Lower lobe of right lung (tissue), 2 donors: Measurements from ENCODE around the gene PCDHGC3. TPM values are rescaled to one million over a fixed set of nuclear protein-coding genes. Genes with fewer than 3 reads are reported as not detected.

Experiments
- ATAC-seq, 2 donors: fragments of 200-7000 bp; cut with Tn5 transposase; one replicate each; pipeline ENCODE4 v1.9.1; 2020 to 2022; ENCODE audit warnings: mild to moderate bottlenecking in 2 of 2, moderate library complexity in 2 of 2
- DNase-seq: peaks from one replicate; pipeline ENCODE4 v3.0.0-alpha.2; 2020
- H3K27ac ChIP-seq: fragments of 200-600 bp; one replicate; pipeline ENCODE4 v1.8.0; 2022
- H3K27me3 ChIP-seq: fragments of 200-600 bp; one replicate; pipeline ENCODE4 v1.8.0; 2022; ENCODE audit warnings: low read depth
- H3K36me3 ChIP-seq: fragments of 200-600 bp; one replicate; pipeline ENCODE4 v1.8.0; 2022; ENCODE audit warnings: mild to moderate bottlenecking
- H3K4me1 ChIP-seq: fragments of 200-600 bp; one replicate; pipeline ENCODE4 v1.8.0; 2022
- H3K4me3 ChIP-seq: fragments of 200-600 bp; one replicate; pipeline ENCODE4 v1.8.0; 2022; ENCODE audit warnings: mild to moderate bottlenecking
- H3K9me3 ChIP-seq: fragments of 200-600 bp; one replicate; pipeline ENCODE4 v1.8.0; 2022
- intact Hi-C: fragments of 100-400 bp; cut with DNase I; formaldehyde crosslinking; loops from one replicate; pipeline ENCODE4 v1.11.0; 2022
- total RNA-seq: library from RNA; stranded (reverse); fragmentation: NEBNext Ultra II Directional; extraction: Animal tissue kit (Norgen Biotek cat#: 25700); gene quantifications from one replicate; pipeline ENCODE4 v1.2.1, GENCODE V29; 2021
- TF ChIP-seq, protein P1 (sequence below): fragments of 200-600 bp; IDR thresholded peaks from one replicate; pipeline ENCODE4 v1.8.0; 2022; ENCODE audit warnings: antibody characterized with exemption, mild to moderate bottlenecking
- donor health status: DM: no; HTN: yes; CAD: no; lungs with severe emphysema.

PCDHGC3 gene
- total RNA-seq, 1 donor from 2014 or later = 82.4 TPM

- DNase-seq = no peak
- no peaks in the 10 kb centered on the region for H3K9me3 ChIP-seq
- H3K27me3 ChIP-seq = no peaks in the 10 kb centered on the region
- H3K4me3 ChIP-seq = no peak overlapping the region
- TF ChIP-seq, protein P1, sequence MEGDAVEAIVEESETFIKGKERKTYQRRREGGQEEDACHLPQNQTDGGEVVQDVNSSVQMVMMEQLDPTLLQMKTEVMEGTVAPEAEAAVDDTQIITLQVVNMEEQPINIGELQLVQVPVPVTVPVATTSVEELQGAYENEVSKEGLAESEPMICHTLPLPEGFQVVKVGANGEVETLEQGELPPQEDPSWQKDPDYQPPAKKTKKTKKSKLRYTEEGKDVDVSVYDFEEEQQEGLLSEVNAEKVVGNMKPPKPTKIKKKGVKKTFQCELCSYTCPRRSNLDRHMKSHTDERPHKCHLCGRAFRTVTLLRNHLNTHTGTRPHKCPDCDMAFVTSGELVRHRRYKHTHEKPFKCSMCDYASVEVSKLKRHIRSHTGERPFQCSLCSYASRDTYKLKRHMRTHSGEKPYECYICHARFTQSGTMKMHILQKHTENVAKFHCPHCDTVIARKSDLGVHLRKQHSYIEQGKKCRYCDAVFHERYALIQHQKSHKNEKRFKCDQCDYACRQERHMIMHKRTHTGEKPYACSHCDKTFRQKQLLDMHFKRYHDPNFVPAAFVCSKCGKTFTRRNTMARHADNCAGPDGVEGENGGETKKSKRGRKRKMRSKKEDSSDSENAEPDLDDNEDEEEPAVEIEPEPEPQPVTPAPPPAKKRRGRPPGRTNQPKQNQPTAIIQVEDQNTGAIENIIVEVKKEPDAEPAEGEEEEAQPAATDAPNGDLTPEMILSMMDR = no peak
- ATAC-seq = no peak
- H3K27ac ChIP-seq = peak overlapping the region; percentile 72
- intact Hi-C loops = no loop called here
- H3K4me1 ChIP-seq = peaks cover 73% of the 10 kb centered on the region
- H3K36me3 ChIP-seq = peaks cover 81% of the 10 kb centered on the region
Measured at GRCh38 chr5:141523991-141524390, 48.2 kb downstream of the PCDHGC3 start.

DNA sequence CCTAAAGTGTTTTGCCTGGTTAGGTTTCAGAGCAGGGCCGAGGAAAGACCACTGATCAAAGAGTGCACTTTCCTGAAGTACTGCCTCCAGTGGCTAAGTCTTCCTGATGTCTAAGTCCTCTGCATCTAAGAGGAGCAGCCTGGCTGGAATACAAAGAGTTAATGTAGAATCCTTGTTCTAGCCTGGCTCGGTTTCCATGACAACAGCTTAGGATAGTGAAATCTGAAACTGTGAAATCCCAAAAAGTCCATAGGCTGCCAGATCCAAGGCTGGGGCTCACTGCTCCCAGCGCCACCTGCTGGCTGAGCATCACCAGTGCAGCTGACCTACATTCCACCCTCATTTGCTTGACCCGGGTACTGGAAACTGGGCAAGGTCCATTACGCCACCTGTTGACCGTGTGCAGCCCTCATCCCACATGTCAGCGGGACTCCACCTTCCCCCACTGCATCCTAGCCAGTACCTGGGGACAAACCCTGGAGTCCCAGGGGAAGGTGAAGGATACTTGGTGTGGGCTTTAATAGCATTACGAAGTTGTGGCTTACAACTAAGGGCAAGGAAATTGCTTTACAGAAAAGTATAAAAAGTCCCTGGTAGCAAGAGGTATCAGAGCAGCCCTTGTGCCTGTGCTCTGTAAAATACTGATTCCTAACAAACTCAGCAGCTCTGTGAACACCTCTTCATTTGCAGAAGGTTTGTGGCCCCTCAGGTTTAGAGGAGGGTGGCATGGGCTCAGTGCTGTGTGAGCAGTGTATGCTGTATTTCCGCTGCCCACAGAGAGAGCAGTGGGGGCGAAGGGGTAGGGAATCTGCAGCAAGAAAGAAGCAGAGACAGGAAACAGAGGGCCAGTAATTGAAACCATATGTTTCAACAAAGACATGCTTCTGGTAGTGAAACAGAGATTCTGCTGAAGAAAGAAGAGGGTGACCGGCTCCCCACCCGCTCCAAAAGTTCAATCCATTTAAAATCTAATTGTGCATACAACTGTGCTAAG lies 49.1 kb downstream of the PCDHGC3 start:
- H3K4me3 ChIP-seq = no peak overlapping the region
- TF ChIP-seq, protein P1 = peak; percentile 99
- H3K9me3 ChIP-seq = no peaks in the 10 kb centered on the region
- H3K27me3 ChIP-seq = no peaks in the 10 kb centered on the region
- intact Hi-C loops = no loop called here
- ATAC-seq (peak; percentile 88 to 96), DNase-seq (peak; percentile 87)
- peaks cover 81% of the 10 kb centered on the region for H3K36me3 ChIP-seq
- peaks cover 73% of the 10 kb centered on the region for H3K4me1 ChIP-seq
- H3K27ac ChIP-seq = peak overlapping the region; percentile 72

DNA sequence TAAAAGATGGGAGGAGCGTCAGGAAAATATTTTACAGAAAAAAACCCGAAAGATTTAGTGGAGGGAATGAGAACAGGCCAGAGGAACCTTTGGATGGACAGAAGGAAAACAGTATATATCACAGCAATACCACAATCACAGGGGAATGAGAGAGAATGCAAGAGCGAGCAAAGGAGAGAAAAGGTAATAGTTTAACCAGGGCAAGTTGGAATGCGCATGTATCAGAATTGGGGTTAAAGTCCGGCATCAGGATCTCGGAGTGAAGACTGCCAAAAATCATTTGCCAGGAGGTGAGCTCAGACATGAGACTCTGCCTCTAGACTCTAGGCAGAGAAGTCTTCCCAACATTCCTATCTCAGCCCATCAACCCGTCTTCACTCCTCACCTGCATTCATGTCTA lies 49.9 kb downstream of the PCDHGC3 start:
- DNase-seq (no peak), ATAC-seq (no peak)
- peak overlapping the region; percentile 72 for H3K27ac ChIP-seq
- no peaks in the 10 kb centered on the region for H3K9me3 ChIP-seq
- no peaks in the 10 kb centered on the region for H3K27me3 ChIP-seq
- TF ChIP-seq, protein P1 = no peak
- intact Hi-C loops = no loop called here
- H3K36me3 ChIP-seq = peaks cover 80% of the 10 kb centered on the region
- H3K4me3 ChIP-seq = no peak overlapping the region
- peaks cover 66% of the 10 kb centered on the region for H3K4me1 ChIP-seq

DNA sequence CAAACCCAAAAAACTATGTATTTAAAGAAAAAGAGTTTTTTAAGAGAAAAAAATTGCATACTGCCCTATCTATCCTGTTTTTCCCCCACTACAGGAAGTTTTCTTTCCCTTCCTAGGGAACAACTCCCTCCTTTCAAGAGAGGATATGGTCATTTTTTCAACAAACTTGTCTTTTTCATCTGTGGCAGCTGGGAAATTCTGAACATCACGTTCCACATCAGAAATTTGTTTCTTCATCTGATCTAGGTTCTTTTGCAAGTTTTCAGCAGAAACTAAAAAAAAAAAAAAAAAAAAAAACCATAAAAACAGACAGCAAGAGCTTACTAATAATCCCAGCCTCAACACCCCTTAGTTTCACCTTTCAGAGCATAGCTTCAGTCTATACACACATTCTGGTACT lies 51.7 kb downstream of the PCDHGC3 start:
- no peaks in the 10 kb centered on the region for H3K27me3 ChIP-seq
- DNase-seq (no peak), ATAC-seq (no peak)
- no peaks in the 10 kb centered on the region for H3K9me3 ChIP-seq
- H3K4me1 ChIP-seq = peaks cover 49% of the 10 kb centered on the region
- H3K36me3 ChIP-seq = peaks cover 85% of the 10 kb centered on the region
- H3K4me3 ChIP-seq = no peak overlapping the region
- TF ChIP-seq, protein P1 = no peak
- peak overlapping the region; percentile 73 for H3K27ac ChIP-seq
- intact Hi-C loops = no loop called here

Other genes with a start within 250 kb of the PCDHGC3 start
- 2.8 TPM for gene PCDHB15, start 230.6 kb upstream of the PCDHGC3 start, total RNA-seq
- 0.71 TPM for gene SLC25A2, start 171.9 kb upstream of the PCDHGC3 start, total RNA-seq
- 65.0 TPM for gene TAF7, start 155.2 kb upstream of the PCDHGC3 start, total RNA-seq
- gene PCDHGA1, start 145.5 kb upstream of the PCDHGC3 start, total RNA-seq = 0.53 TPM
- 2.7 TPM for gene PCDHGA2, start 137.2 kb upstream of the PCDHGC3 start, total RNA-seq
- gene PCDHGA3, start 132.1 kb upstream of the PCDHGC3 start, total RNA-seq = 1.8 TPM
- 1.8 TPM for gene PCDHGB1, start 125.9 kb upstream of the PCDHGC3 start, total RNA-seq
- 3.1 TPM for gene PCDHGA4, start 120.9 kb upstream of the PCDHGC3 start, total RNA-seq
- gene PCDHGB2, start 116.0 kb upstream of the PCDHGC3 start, total RNA-seq = 3.7 TPM
- 2.8 TPM for gene PCDHGA5, start 111.8 kb upstream of the PCDHGC3 start, total RNA-seq
- 2.2 TPM for gene PCDHGB3, start 105.7 kb upstream of the PCDHGC3 start, total RNA-seq
- 3.2 TPM for gene PCDHGA6, start 102.1 kb upstream of the PCDHGC3 start, total RNA-seq
- gene PCDHGA7, start 93.2 kb upstream of the PCDHGC3 start, total RNA-seq = 1.9 TPM
- gene PCDHGB4, start 88.3 kb upstream of the PCDHGC3 start, total RNA-seq = 5.3 TPM
- 1.5 TPM for gene PCDHGA8, start 83.3 kb upstream of the PCDHGC3 start, total RNA-seq
- gene PCDHGB5, start 78.0 kb upstream of the PCDHGC3 start, total RNA-seq = 9.1 TPM
- gene PCDHGA9, start 73.2 kb upstream of the PCDHGC3 start, total RNA-seq = 4.8 TPM
- 7.7 TPM for gene PCDHGB6, start 67.9 kb upstream of the PCDHGC3 start, total RNA-seq
- gene PCDHGA10, start 63.0 kb upstream of the PCDHGC3 start, total RNA-seq = 5.4 TPM
- 15.9 TPM for gene PCDHGB7, start 58.3 kb upstream of the PCDHGC3 start, total RNA-seq
- gene PCDHGA11, start 54.9 kb upstream of the PCDHGC3 start, total RNA-seq = 3.2 TPM
- 5.9 TPM for gene PCDHGA12, start 45.5 kb upstream of the PCDHGC3 start, total RNA-seq
- 1.5 TPM for gene PCDHGC4, start 9.1 kb downstream of the PCDHGC3 start, total RNA-seq
- 1.8 TPM for gene PCDHGC5, start 13.1 kb downstream of the PCDHGC3 start, total RNA-seq
- 118 TPM for gene DIAPH1, start 143.0 kb downstream of the PCDHGC3 start, total RNA-seq
- 45.8 TPM for gene HDAC3, start 160.9 kb downstream of the PCDHGC3 start, total RNA-seq
- 5.5 TPM for gene RELL2, start 161.0 kb downstream of the PCDHGC3 start, total RNA-seq
- 20.4 TPM for gene FCHSD1, start 175.5 kb downstream of the PCDHGC3 start, total RNA-seq
- 35.2 TPM for gene ARAP3, start 206.3 kb downstream of the PCDHGC3 start, total RNA-seq